Hypothalamus (tissue), 51 donors: Measurements from ENCODE around the gene KIAA0408.

Source experiments
- DNase-seq, 51 donors: peaks; one replicate each; lab custom pipeline; 2025; lab: John Stamatoyannopoulos, UW

Gene KIAA0408

DNA sequence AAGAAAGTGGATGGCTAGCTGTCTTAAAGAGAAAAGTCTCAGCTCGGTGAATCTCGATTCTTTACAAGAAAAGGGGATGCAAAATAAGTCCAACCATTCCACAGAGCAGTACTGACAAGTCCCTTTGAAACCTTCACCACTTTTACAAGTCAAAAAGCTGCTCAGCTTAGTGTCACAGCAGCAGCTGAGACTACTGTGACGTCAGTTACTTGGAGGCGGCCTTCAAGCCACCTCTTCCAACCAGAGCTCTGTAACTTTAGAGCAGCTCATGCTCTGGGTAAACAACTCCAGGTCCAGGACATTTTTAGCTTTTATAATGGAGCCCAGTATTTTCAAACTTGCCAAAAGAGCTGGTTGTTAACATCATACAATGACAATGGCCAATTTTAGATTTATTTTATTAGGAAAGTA is at the start of gene KIAA0408:
KIAA0408 (minus strand) TSS at position 159 of the 411 bp plus-strand sequence. CDS start 5,408 bp downstream, outside the sequence.
- DNase-seq, result peak in 7 of 51 donors; percentile 3 to 28 (median 8)

DNA sequence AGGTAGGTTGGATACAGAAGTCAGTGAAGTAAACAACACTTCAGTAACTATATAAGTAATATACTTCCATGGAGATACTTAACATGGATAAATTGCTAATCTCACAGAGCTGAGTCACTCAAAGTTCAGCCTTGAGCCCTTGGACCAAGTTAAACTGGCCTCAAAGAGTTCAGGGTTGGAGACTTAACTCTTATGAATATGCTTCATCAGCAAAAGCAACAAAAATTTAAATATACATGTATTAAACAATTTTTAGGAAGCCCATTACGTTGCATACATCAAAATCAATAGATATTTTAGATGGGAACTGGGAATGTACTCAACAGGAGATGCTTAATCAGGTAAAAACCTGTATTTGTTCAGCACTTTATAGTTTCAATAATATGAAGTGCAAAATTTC is 47.7 kb upstream of the KIAA0408 start:
- DNase-seq, result no peak

DNA sequence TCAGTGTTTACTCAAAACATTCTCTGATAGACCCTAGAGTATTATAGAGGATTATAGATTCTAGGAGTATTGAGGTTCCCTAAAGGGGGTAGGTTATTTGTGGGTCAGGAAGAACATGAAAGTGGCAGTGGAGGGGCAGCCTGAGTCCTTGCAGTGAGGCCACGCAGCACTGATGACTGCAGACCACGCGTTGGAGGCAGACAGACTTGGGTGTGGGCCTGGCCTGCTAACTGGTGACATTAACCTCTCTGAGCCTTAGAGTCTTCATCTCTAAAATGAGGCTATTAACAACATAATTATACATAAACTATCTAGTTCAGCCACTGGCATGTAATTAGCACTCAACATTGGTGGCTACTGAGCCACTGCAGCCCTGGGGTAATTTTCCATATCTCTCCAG is 43.8 kb upstream of the KIAA0408 start:
- DNase-seq, result no peak

GRCh38 chr6:127497410-127497809 is 38.2 kb upstream of the KIAA0408 start:
- no peak for DNase-seq

- DNase-seq, result no peak
These were observed 37.3 kb upstream of the KIAA0408 start for GRCh38 chr6:127496471-127496870.

DNA sequence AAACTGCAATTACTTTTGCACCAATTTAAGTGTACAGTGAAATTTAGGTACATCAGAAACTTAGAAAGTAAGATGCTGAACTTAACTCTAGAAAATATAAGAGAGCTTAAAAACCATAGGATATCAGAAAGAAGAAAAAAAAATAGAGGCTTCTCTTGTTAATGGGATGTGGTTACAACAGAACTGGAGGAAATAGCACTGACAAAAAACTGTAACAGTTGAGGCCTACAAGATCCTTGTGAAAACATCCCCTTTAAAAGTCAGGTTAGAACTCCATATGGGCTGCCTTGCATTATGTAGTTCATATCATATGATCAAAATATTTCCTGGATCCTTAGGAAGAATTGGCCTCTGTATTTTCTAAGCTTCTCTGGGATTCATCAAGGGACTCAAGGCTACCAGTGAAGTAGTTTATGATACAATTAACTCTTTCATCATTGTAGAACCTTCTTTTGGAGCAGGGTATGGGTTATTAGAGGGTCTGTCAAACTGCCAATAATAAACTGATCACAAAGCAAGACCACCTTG is 35.1 kb upstream of the KIAA0408 start:
- no peak for DNase-seq

GRCh38 chr6:127489248-127489647 is 30.1 kb upstream of the KIAA0408 start:
- DNase-seq, result no peak

DNA sequence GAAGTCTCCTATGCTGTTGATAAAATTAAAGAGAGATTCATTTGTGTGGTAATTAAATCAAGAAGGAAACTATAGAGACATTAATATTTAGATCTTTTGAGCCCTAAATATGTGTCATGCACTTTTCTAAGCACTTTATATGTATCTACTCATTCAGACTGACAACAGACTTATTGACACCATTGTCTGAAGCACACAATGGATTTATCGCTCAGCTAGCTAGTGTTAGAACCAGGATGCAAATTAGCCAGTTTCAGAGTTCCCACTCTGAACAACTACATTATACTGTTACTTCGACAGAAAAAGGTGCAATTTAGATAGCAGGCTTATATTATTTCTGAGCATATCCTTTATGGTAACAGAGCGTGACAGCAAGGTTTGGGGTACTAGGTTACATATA is 27.7 kb upstream of the KIAA0408 start:
- DNase-seq, result no peak

DNA sequence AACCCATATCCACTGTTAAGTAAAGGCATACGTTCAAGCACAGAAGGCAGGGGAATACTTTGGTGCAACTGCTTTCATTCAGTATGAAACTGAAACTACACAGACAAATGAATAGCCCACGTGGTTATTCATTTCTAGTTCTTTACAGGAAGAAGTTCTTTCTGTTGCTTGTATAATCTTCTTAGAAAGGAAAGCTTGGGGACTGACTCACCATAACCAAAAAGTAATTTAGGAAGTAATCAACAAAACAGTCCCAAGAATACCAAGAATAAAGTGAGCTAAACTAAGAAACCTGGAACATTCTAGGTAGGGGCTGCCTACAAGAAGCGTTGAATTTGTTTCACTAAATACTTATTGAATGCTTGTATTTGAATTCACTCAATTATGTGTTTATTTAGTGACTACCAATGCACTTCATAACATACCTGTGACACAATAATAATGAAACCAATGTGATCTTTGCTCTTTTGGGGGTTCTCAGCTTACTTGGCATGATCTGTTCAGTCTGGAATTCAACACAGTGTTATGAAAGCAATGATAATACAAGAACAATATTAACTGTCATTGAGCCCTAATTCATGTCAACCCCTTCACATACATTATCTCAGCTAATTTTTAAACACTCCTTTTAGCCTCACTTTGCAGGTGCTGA is 25.1 kb upstream of the KIAA0408 start:
- DNase-seq, result peak in 1 of 51 donors; percentile 41

GRCh38 chr6:127483399-127484055 is 24.3 kb upstream of the KIAA0408 start:
- no peak for DNase-seq

DNA sequence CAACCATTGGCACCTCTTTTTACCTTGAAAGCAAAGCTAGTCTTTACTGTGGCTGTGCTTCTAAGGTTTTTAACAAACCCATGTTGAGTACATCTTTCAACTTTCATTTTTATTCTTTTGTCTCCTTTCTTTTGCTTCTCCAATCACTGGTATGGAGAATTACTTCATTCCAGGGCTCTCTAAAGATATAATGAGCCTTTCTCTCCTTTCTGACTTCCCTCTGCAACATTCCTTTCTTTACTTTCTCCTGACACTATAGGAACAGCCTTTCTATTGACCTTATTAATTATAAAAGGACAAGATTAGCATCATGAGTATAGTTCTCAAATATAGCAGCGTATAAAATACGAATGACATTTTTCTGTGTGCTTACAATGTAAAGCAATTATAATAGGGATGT is 23.1 kb upstream of the KIAA0408 start:
- no peak for DNase-seq

DNA sequence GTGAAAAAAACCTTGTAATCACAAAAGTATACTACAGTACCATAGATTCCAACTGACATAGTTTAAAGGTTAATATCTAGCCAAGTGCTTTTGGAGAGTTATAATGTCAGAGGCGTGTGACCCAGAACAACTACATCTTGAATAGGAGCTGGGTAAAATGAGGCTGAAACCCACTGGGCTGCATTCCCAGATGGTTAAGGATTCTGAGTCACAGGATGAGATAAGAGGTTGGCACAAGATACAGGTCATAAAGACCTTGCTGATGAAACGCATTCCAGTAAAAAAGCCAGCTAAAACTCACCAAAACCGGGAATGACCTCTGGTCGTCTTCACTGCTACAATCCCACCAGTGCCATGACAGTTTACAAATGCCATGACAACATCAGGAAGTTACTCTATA is 22.4 kb upstream of the KIAA0408 start:
- no peak for DNase-seq

DNA sequence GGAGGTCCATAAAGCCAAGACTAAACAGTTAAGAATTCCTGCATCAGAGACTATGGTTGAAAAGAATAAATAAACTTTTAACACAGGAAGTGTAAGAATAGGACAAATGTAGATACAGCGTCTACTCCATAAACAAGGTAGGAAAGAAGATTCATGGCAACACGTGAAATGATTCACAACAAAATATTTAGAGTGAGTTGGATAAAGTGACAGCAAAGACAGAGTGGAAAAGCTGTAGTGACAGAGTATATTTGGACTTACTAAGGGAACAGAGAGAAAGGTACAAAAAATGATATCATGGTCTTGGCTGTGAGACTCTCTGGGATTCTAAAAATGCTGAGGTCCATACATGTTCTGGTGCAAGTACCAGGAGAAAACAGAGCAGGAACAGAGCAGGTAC is 21.9 kb upstream of the KIAA0408 start:
- no peak for DNase-seq

DNA sequence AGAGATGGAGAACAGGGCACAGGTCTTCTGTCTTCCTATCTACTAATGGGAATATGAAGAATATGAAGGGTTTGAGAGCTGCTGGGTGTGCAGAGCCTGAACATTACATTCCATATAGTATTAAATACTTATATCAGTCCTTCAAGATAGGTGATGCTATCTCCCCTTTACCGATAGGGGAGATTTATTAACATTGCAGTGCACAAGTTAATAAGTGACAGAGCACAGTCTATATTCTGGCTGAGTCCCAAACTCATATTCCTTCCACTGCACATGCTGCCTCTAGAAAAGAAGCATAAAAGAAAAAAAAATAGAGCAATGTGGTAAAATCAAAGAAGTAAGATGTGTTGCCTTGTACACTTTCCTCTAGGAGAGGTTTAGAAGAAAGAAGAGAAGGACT is 18.5 kb upstream of the KIAA0408 start:
- no peak for DNase-seq

GRCh38 chr6:127475823-127476176 is 16.6 kb upstream of the KIAA0408 start:
- no peak for DNase-seq

- DNase-seq, result no peak
These were observed 16.1 kb upstream of the KIAA0408 start for GRCh38 chr6:127475135-127475822.

GRCh38 chr6:127471379-127472255 is 12.4 kb upstream of the KIAA0408 start:
- no peak for DNase-seq

- no peak for DNase-seq
These were observed 9.7 kb upstream of the KIAA0408 start for GRCh38 chr6:127468936-127469335.

GRCh38 chr6:127466416-127466815 is 7.2 kb upstream of the KIAA0408 start:
- DNase-seq, result no peak

DNA sequence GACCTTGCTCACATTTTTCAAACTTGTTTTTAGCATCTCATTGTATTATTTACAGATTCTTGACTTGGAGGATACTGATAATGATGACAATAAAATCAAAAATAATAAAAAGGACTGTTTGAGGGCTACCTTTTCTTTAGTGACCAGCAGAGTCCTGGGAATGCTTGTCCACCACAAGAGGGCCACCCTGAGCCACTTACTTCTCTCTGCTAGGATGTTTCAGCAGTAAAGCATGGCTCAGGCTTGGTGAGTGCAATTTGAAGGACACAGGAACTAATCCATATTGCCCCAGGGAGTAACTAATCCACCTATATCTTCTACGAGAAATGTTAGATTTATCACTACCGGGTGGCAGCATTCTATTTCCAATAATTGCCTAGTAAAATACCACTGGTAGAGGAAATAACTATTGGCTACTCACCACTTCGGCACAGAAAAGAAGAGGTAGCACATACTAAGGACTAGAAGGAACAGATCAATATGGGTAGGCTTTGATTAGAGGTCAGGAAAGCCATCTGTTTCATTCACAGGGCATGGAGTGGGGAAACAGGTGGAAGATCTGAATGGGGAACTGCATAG is 5.8 kb upstream of the KIAA0408 start:
- DNase-seq, result peak in 37 of 51 donors; percentile 2 to 77 (median 38)
